ENCODE measurements around the gene MACC1.

DNA sequence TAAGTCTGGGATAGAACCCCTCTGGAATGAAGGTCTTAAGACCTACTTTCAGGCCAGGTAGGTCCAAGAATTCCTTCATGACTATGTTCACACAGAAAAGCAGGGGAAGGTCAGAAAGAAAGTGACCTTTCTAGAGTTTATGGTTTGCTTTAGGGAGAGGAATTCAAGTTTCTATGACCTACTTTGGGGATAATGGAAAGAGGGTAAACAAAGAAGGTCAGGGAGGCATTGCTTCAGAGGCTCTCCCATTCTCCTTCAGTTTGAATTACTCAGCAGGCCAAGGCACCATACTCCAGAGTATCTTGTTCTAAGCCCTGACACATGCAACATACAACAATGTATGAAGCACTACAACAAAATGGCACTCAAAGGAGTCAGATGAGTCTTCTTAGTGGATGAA lies 11.5 kb upstream of the MACC1 start:
- TF ChIP-seq POLR2AphosphoS5 (IDR thresholded peaks at IDR 0.05; ENCODE audit: low read depth, low read length): no peak
- no peak for TF ChIP-seq RCOR1 (IDR thresholded peaks at IDR 0.05; ENCODE audit: low read length)
- TF ChIP-seq, protein P1, sequence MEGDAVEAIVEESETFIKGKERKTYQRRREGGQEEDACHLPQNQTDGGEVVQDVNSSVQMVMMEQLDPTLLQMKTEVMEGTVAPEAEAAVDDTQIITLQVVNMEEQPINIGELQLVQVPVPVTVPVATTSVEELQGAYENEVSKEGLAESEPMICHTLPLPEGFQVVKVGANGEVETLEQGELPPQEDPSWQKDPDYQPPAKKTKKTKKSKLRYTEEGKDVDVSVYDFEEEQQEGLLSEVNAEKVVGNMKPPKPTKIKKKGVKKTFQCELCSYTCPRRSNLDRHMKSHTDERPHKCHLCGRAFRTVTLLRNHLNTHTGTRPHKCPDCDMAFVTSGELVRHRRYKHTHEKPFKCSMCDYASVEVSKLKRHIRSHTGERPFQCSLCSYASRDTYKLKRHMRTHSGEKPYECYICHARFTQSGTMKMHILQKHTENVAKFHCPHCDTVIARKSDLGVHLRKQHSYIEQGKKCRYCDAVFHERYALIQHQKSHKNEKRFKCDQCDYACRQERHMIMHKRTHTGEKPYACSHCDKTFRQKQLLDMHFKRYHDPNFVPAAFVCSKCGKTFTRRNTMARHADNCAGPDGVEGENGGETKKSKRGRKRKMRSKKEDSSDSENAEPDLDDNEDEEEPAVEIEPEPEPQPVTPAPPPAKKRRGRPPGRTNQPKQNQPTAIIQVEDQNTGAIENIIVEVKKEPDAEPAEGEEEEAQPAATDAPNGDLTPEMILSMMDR (IDR thresholded peaks at IDR 0.05): no peak
- no peak for TF ChIP-seq JUND (IDR thresholded peaks at IDR 0.05)
- TF ChIP-seq REST (IDR thresholded peaks at IDR 0.05; ENCODE audit: low read depth, low read length): no peak
- no peak for TF ChIP-seq EP300 (IDR thresholded peaks at IDR 0.05; ENCODE audit: borderline replicate concordance in 1 of 2, low read depth in 1 of 2, low read length in 1 of 2)
- no peak for TF ChIP-seq SMC3 (IDR thresholded peaks at IDR 0.05; ENCODE audit: low read depth, low read length)
- no peak for TF ChIP-seq MXI1 (IDR thresholded peaks at IDR 0.05; ENCODE audit: low read depth, low read length)
- no peak for TF ChIP-seq MEF2A (IDR thresholded peaks at IDR 0.05; ENCODE audit: borderline replicate concordance, low read depth)
